IMR-90 (cell line): ENCODE results near the gene MLXIPL. TPM values are rescaled to one million over a fixed set of nuclear protein-coding genes. Genes with fewer than 3 reads are reported as not detected.
A peak's percentile ranks its signal among the peaks of the same experiment; 100 is the strongest.

Source experiments
- ATAC-seq: fragments of 200-7000 bp; cut with Tn5 transposase; 2 replicates; pipeline ENCODE4 v1.9.1; 2020; ENCODE audit warnings: low read depth, mild to moderate bottlenecking, moderate library complexity
- BruUV-seq: library from RNA; stranded (reverse); fragments of 400-500 nt; replicated peaks from 2 replicates; lab custom pipeline; 2021; lab: Mats Ljungman, UMichigan
- CTCF ChIA-PET: fragments of 300-600 bp; formaldehyde crosslinking; extraction: SDS; loops from one replicate; lab custom pipeline; 2021; ENCODE audit warnings: antibody characterized with exemption; lab: Yijun Ruan, JAX
- POLR2A ChIA-PET: fragments of 300-600 bp; sonication (Branson Sonifier 250); formaldehyde crosslinking; loops from one replicate; lab custom pipeline; 2022; ENCODE audit warnings: antibody characterized with exemption; ENCODE audit not compliant: unreplicated experiment; lab: Charles Lee
- DNase-seq: peaks from one replicate; pipeline ENCODE4 v3.0.0; 2013
- H2AFZ ChIP-seq: replicated peaks from 2 replicates; pipeline ENCODE3; 2013; ENCODE audit warnings: low read length, mild to moderate bottlenecking; ENCODE audit not compliant: poor library complexity
- H2AK5ac ChIP-seq: 2 replicates; pipeline ENCODE4 v1.6.1; 2013; ENCODE audit warnings: low read depth, low read length, inconsistent platforms
- H2AK9ac ChIP-seq: replicated peaks from 2 replicates; pipeline ENCODE3; 2013; ENCODE audit warnings: mild to moderate bottlenecking, low read depth, low read length, moderate library complexity; ENCODE audit not compliant: poor library complexity
- H2BK120ac ChIP-seq: 2 replicates; pipeline ENCODE4 v1.6.1; 2013; ENCODE audit warnings: low read depth, low read length, inconsistent platforms
- H2BK15ac ChIP-seq: 3 replicates; pipeline ENCODE4 v1.6.1; 2013; ENCODE audit warnings: low read depth, low read length, inconsistent platforms
- H2BK20ac ChIP-seq: 2 replicates; pipeline ENCODE4 v1.6.1; 2013; ENCODE audit warnings: low read depth, mild to moderate bottlenecking, inconsistent platforms, low read length, moderate library complexity
- H2BK5ac ChIP-seq: 2 replicates; pipeline ENCODE4 v1.6.1; 2013; ENCODE audit warnings: mild to moderate bottlenecking, low read depth, low read length, inconsistent platforms; ENCODE audit not compliant: poor library complexity, severe bottlenecking
- H3K14ac ChIP-seq: replicated peaks from 2 replicates; pipeline ENCODE4 v1.6.1; 2013; ENCODE audit warnings: low read depth, low read length, inconsistent platforms
- H3K18ac ChIP-seq: 2 replicates; pipeline ENCODE4 v1.6.1; 2013; ENCODE audit warnings: low read depth, low read length, control low read depth
- H3K23ac ChIP-seq: 2 replicates; pipeline ENCODE4 v1.6.1; 2013; ENCODE audit warnings: low read depth, low read length, inconsistent platforms
- H3K27ac ChIP-seq: 2 replicates; pipeline ENCODE4 v1.5.1; 2013; ENCODE audit warnings: mild to moderate bottlenecking, control low read depth, low read length; ENCODE audit not compliant: insufficient read depth
- H3K27me3 ChIP-seq: 2 replicates; pipeline ENCODE4 v1.6.1; 2013; ENCODE audit warnings: low read length; ENCODE audit not compliant: control insufficient read depth, insufficient read depth
- H3K36me3 ChIP-seq: 2 replicates; pipeline ENCODE4 v1.6.1; 2013; ENCODE audit warnings: low read length, mixed read lengths; ENCODE audit not compliant: control insufficient read depth, insufficient read depth
- H3K4ac ChIP-seq: 2 replicates; pipeline ENCODE4 v1.6.1; 2013; ENCODE audit warnings: low read depth, low read length, inconsistent platforms
- H3K4me1 ChIP-seq: 2 replicates; pipeline ENCODE4 v1.6.1; 2013; ENCODE audit warnings: low read length, mixed read lengths; ENCODE audit not compliant: control insufficient read depth, insufficient read depth
- H3K4me2 ChIP-seq: 2 replicates; pipeline ENCODE4 v1.6.1; 2013; ENCODE audit warnings: low read depth, mild to moderate bottlenecking, control low read depth, low read length, moderate library complexity
- H3K4me3 ChIP-seq: 2 replicates; pipeline ENCODE4 v1.5.1; 2013; ENCODE audit warnings: low read depth, mild to moderate bottlenecking, control low read depth, low read length, moderate library complexity; ENCODE audit not compliant: insufficient read depth
- H3K56ac ChIP-seq: 2 replicates; pipeline ENCODE4 v1.6.1; 2013; ENCODE audit warnings: low read length, inconsistent platforms; ENCODE audit not compliant: insufficient read depth; ENCODE audit errors: extremely low read depth
- H3K79me1 ChIP-seq, 2 experiments: 2 replicates each; pipeline ENCODE4 v1.6.1; 2013; ENCODE audit warnings: low read length in 2 of 2, inconsistent platforms in 1 of 2, low read depth in 1 of 2
- H3K9ac ChIP-seq: 2 replicates; pipeline ENCODE4 v1.6.1; 2013; ENCODE audit warnings: low read depth, low read length, control low read depth
- H3K9me1 ChIP-seq: 2 replicates; pipeline ENCODE4 v1.6.1; 2013; ENCODE audit warnings: low read length, inconsistent platforms; ENCODE audit not compliant: insufficient read depth
- H3K9me3 ChIP-seq: 2 replicates; pipeline ENCODE4 v1.6.1; 2013; ENCODE audit warnings: low read length; ENCODE audit not compliant: control insufficient read depth, insufficient read depth
- H4K20me1 ChIP-seq: 2 replicates; pipeline ENCODE4 v1.6.1; 2013; ENCODE audit warnings: low read length, inconsistent platforms; ENCODE audit not compliant: insufficient read depth
- H4K5ac ChIP-seq: 2 replicates; pipeline ENCODE4 v1.6.1; 2013; ENCODE audit warnings: mild to moderate bottlenecking, low read depth, low read length, control low read depth
- H4K8ac ChIP-seq, 2 experiments: 2 replicates each; pipeline ENCODE4 v1.6.1; 2013; ENCODE audit warnings: low read depth in 2 of 2, low read length in 2 of 2, control low read depth in 1 of 2, inconsistent platforms in 1 of 2
- H4K91ac ChIP-seq: 2 replicates; pipeline ENCODE4 v1.6.1; 2013; ENCODE audit warnings: low read depth, low read length, inconsistent platforms; ENCODE audit not compliant: insufficient read depth
- BHLHE40 ChIP-seq: fragments of 150-350 bp; IDR thresholded peaks from 2 replicates; pipeline ENCODE4 v1.6.1; 2016; ENCODE audit warnings: mild to moderate bottlenecking, low read depth, low read length
- CEBPB ChIP-seq: IDR thresholded peaks from 2 replicates; pipeline ENCODE4 v1.6.1; 2012; ENCODE audit warnings: low read depth, low read length, improper control_type of control experiment
- CHD1 ChIP-seq: IDR thresholded peaks from 2 replicates; pipeline ENCODE4 v1.6.1; 2012; ENCODE audit warnings: low read depth, low read length, improper control_type of control experiment
- ELK1 ChIP-seq: fragments of 150-350 bp; IDR thresholded peaks from 2 replicates; pipeline ENCODE4 v1.6.1; 2016; ENCODE audit warnings: low read depth, mild to moderate bottlenecking, low read length, moderate library complexity, borderline replicate concordance
- FOS ChIP-seq: fragments of 150-350 bp; IDR thresholded peaks from 2 replicates; pipeline ENCODE4 v1.6.1; 2016; ENCODE audit warnings: low read depth, low read length
- MAFK ChIP-seq: IDR thresholded peaks from 2 replicates; pipeline ENCODE4 v1.6.1; 2012; ENCODE audit warnings: low read depth, low read length, improper control_type of control experiment
- MAZ ChIP-seq: IDR thresholded peaks from 2 replicates; pipeline ENCODE4 v1.6.1; 2012; ENCODE audit warnings: low read depth, mild to moderate bottlenecking, low read length, improper control_type of control experiment, moderate library complexity, borderline replicate concordance
- MXI1 ChIP-seq: IDR thresholded peaks from 2 replicates; pipeline ENCODE4 v1.6.1; 2012; ENCODE audit warnings: low read depth, mild to moderate bottlenecking, low read length, moderate library complexity, borderline replicate concordance
- NFE2L2 ChIP-seq: fragments of 150-350 bp; IDR thresholded peaks from 2 replicates; pipeline ENCODE4 v1.6.1; 2016; ENCODE audit warnings: low read depth, mild to moderate bottlenecking, low read length
- POLR2A ChIP-seq: IDR thresholded peaks from 2 replicates; pipeline ENCODE4 v1.6.1; 2012; ENCODE audit warnings: mild to moderate bottlenecking, low read depth, low read length
- RAD21 ChIP-seq: IDR thresholded peaks from 2 replicates; pipeline ENCODE4 v1.6.1; 2012; ENCODE audit warnings: low read length, improper control_type of control experiment
- RCOR1 ChIP-seq: IDR thresholded peaks from 2 replicates; pipeline ENCODE4 v1.6.1; 2012; ENCODE audit warnings: mild to moderate bottlenecking, low read length, improper control_type of control experiment; ENCODE audit not compliant: insufficient replicate concordance
- RFX5 ChIP-seq: IDR thresholded peaks from 2 replicates; pipeline ENCODE4 v1.8.0; 2012; ENCODE audit warnings: low read depth, mild to moderate bottlenecking, low read length, moderate library complexity
- SMC3 ChIP-seq: fragments of 150-350 bp; IDR thresholded peaks from 2 replicates; pipeline ENCODE4 v1.6.1; 2016; ENCODE audit warnings: low read depth, mild to moderate bottlenecking, antibody characterized with exemption, low read length, moderate library complexity
- USF2 ChIP-seq: fragments of 150-350 bp; IDR thresholded peaks from 2 replicates; pipeline ENCODE4 v1.6.1; 2017; ENCODE audit warnings: mild to moderate bottlenecking, antibody characterized with exemption, low read length, low read depth
- WGBS, 2 experiments: methylation state at CpG; one replicate each; pipeline versions ENCODE4 v1.1.5 to v1.1.7; 2013; ENCODE audit warnings: missing lambda C conversion rate in 2 of 2; ENCODE audit not compliant: insufficient read length in 1 of 2; ENCODE audit errors: extremely low coverage in 2 of 2; 5-methylcytosine and 5-hydroxymethylcytosine counted together
- dilution Hi-C: fragments of 300-500 bp; cut with HindIII; formaldehyde crosslinking; loops from one replicate; pipeline ENCODE4 v1.14.3; 2018; ENCODE audit warnings: low sequenced_read_pairs; ENCODE audit not compliant: unreplicated experiment
- in situ Hi-C: fragments of 300-500 bp; cut with MboI; formaldehyde crosslinking; loops from 3 replicates; pipeline ENCODE4 v1.14.3; 2019; ENCODE audit warnings: low sequenced_read_pairs, inconsistent platforms, mixed read lengths
- intact Hi-C: fragments of 100-400 bp; cut with micrococcal nuclease; formaldehyde crosslinking; loops from 2 replicates; pipeline ENCODE4 v1.10.0; 2022
- polyA plus RNA-seq, 3 experiments: library from polyadenylated mRNA; depleted of rRNA; stranded (reverse); fragments of >200 nt; gene quantifications; 2 replicates each; pipeline ENCODE4 v1.2.3, GENCODE V29; 2012; ENCODE audit warnings: low replicate concordance in 1 of 3
- total RNA-seq: library from RNA; depleted of rRNA; stranded (reverse); fragments of >200 nt; gene quantifications from 2 replicates; pipeline ENCODE4 v1.2.3, GENCODE V29; 2012

MLXIPL gene
- total and polyA plus RNA-seq, 2 of the 4 experiments (the other 2 are of a cell fraction) = not detected

- no peak overlapping the region for H3K18ac ChIP-seq
- H3K56ac ChIP-seq = no peak overlapping the region
- H3K9ac ChIP-seq = no peak overlapping the region
- H3K36me3 ChIP-seq = no peaks in the 10 kb centered on the region
- H3K27ac ChIP-seq = no peak overlapping the region
- intact Hi-C loops = no loop called here
- in situ Hi-C loops = no loop called here
- H2BK15ac ChIP-seq = no peak overlapping the region
- peaks cover 29% of the 10 kb centered on the region for H3K27me3 ChIP-seq
- no peaks in the 10 kb centered on the region for H3K79me1 ChIP-seq
- no peaks in the 10 kb centered on the region for H3K9me1 ChIP-seq
- ATAC-seq (no peak), DNase-seq (no peak)
- ChIA-PET POLR2A (no interaction called here), CTCF (no interaction called here)
- no peak overlapping the region for H2AFZ ChIP-seq
- no peak overlapping the region for H2BK120ac ChIP-seq
- no peak overlapping the region for H3K14ac ChIP-seq
- TF ChIP-seq FOS (no peak), RAD21 (no peak), BHLHE40 (no peak), ELK1 (no peak), CEBPB (no peak), USF2 (no peak), NFE2L2 (no peak), RCOR1 (no peak), SMC3 (no peak), MAZ (no peak), MAFK (no peak), RFX5 (no peak), CHD1 (no peak), POLR2A (no peak), MXI1 (no peak)
- H3K4me2 ChIP-seq = no peak overlapping the region
- no peak overlapping the region for H3K4me3 ChIP-seq
- H4K8ac ChIP-seq = no peak overlapping the region
- no TSS peak for BruUV-seq
- H2BK5ac ChIP-seq = no peak overlapping the region
- no peak overlapping the region for H4K91ac ChIP-seq
- dilution Hi-C loops = no loop called here
- 40% methylated on average over 3 of the region's 14 CpGs; no CpG with 5 or more reads in 1 of the 2 experiments for WGBS, 2 experiments
- no peaks in the 10 kb centered on the region for H4K20me1 ChIP-seq
- H3K9me3 ChIP-seq = no peaks in the 10 kb centered on the region
- no peak overlapping the region for H3K4ac ChIP-seq
- H2AK9ac ChIP-seq = peak overlapping the region; percentile 16
- no peak overlapping the region for H2AK5ac ChIP-seq
- H2BK20ac ChIP-seq = no peak overlapping the region
- no peak overlapping the region for H3K23ac ChIP-seq
- H4K5ac ChIP-seq = no peak overlapping the region
- H3K4me1 ChIP-seq = no peaks in the 10 kb centered on the region
Measured at GRCh38 chr7:73593207-73594045, 30.9 kb downstream of the MLXIPL start.
